ENCODE results near the gene ALDH1L1.

ALDH1L1 gene

GRCh38 chr3:126154391-126155279 lies 25.8 kb downstream of the ALDH1L1 start:
- no peaks in the 10 kb centered on the region for H3K36me3 ChIP-seq (ENCODE audit: insufficient read depth, low read length)
- no peaks in the 10 kb centered on the region for H3K4me1 ChIP-seq (ENCODE audit: insufficient read depth, low read length)
- no peak overlapping the region for H3K9ac ChIP-seq (ENCODE audit: low read depth, low read length)
- 0 out of 2 replicates have a peak, but pooled peaks cover 4% of the 10 kb centered on the region for H3K9me3 ChIP-seq (ENCODE audit: control insufficient read depth, insufficient read depth, low read length)

GRCh38 chr3:126153695-126154360 lies 26.6 kb downstream of the ALDH1L1 start:
- no peaks in the 10 kb centered on the region for H3K36me3 ChIP-seq (ENCODE audit: insufficient read depth, low read length)
- 0 out of 2 replicates have a peak, but pooled peaks cover 4% of the 10 kb centered on the region for H3K9me3 ChIP-seq (ENCODE audit: control insufficient read depth, insufficient read depth, low read length)
- no peak overlapping the region for H3K9ac ChIP-seq (ENCODE audit: low read depth, low read length)
- H3K4me1 ChIP-seq (ENCODE audit: insufficient read depth, low read length) = no peaks in the 10 kb centered on the region

GRCh38 chr3:126152901-126153694 lies 27.3 kb downstream of the ALDH1L1 start:
- Histone ChIP-seq H3K9ac (ENCODE audit: low read depth, low read length) (no peak overlapping the region), H3K4me1 (ENCODE audit: insufficient read depth, low read length) (no peaks in the 10 kb centered on the region), H3K36me3 (ENCODE audit: insufficient read depth, low read length) (no peaks in the 10 kb centered on the region), H3K9me3 (ENCODE audit: control insufficient read depth, insufficient read depth, low read length) (0 out of 2 replicates have a peak, but pooled peaks cover 4% of the 10 kb centered on the region)

GRCh38 chr3:126152458-126152857 lies 27.9 kb downstream of the ALDH1L1 start:
- Histone ChIP-seq H3K36me3 (ENCODE audit: insufficient read depth, low read length) (no peaks in the 10 kb centered on the region), H3K4me1 (ENCODE audit: insufficient read depth, low read length) (no peaks in the 10 kb centered on the region)

GRCh38 chr3:126151562-126152302 lies 28.7 kb downstream of the ALDH1L1 start:
- Histone ChIP-seq H3K4me1 (ENCODE audit: insufficient read depth, low read length) (no peaks in the 10 kb centered on the region), H3K9ac (ENCODE audit: low read depth, low read length) (no peak overlapping the region), H3K9me3 (ENCODE audit: control insufficient read depth, insufficient read depth, low read length) (0 out of 2 replicates have a peak, but pooled peaks cover 3% of the 10 kb centered on the region), H3K36me3 (ENCODE audit: insufficient read depth, low read length) (no peaks in the 10 kb centered on the region)

More at GRCh38 chr3:126152458-126152857, 27.9 kb downstream of the ALDH1L1 start:
- Histone ChIP-seq H3K9me3 (ENCODE audit: control insufficient read depth, insufficient read depth, low read length) (0 out of 2 replicates have a peak, but pooled peaks cover 4% of the 10 kb centered on the region), H3K9ac (ENCODE audit: low read depth, low read length) (no peak overlapping the region)

- Histone ChIP-seq H3K9me3 (ENCODE audit: control insufficient read depth, insufficient read depth, low read length) (no peaks in the 10 kb centered on the region), H3K36me3 (ENCODE audit: insufficient read depth, low read length) (no peaks in the 10 kb centered on the region), H3K4me1 (ENCODE audit: insufficient read depth, low read length) (no peaks in the 10 kb centered on the region), H3K9ac (ENCODE audit: low read depth, low read length) (no peak overlapping the region)
Measured at GRCh38 chr3:126149960-126150515, 30.3 kb downstream of the ALDH1L1 start.

GRCh38 chr3:126149256-126149902 lies 31.0 kb downstream of the ALDH1L1 start:
- Histone ChIP-seq H3K9ac (ENCODE audit: low read depth, low read length) (no peak overlapping the region), H3K36me3 (ENCODE audit: insufficient read depth, low read length) (no peaks in the 10 kb centered on the region), H3K9me3 (ENCODE audit: control insufficient read depth, insufficient read depth, low read length) (no peaks in the 10 kb centered on the region), H3K4me1 (ENCODE audit: insufficient read depth, low read length) (no peaks in the 10 kb centered on the region)

GRCh38 chr3:126147932-126148683 lies 32.3 kb downstream of the ALDH1L1 start:
- Histone ChIP-seq H3K4me1 (ENCODE audit: insufficient read depth, low read length) (no peaks in the 10 kb centered on the region), H3K9ac (ENCODE audit: low read depth, low read length) (no peak overlapping the region), H3K9me3 (ENCODE audit: control insufficient read depth, insufficient read depth, low read length) (no peaks in the 10 kb centered on the region), H3K36me3 (ENCODE audit: insufficient read depth, low read length) (no peaks in the 10 kb centered on the region)

- no peaks in the 10 kb centered on the region for H3K9me3 ChIP-seq (ENCODE audit: control insufficient read depth, insufficient read depth, low read length)
- H3K4me1 ChIP-seq (ENCODE audit: insufficient read depth, low read length) = no peaks in the 10 kb centered on the region
- no peak overlapping the region for H3K9ac ChIP-seq (ENCODE audit: low read depth, low read length)
- no peaks in the 10 kb centered on the region for H3K36me3 ChIP-seq (ENCODE audit: insufficient read depth, low read length)
Measured at GRCh38 chr3:126147147-126147931, 33.0 kb downstream of the ALDH1L1 start.

- no peaks in the 10 kb centered on the region for H3K4me1 ChIP-seq (ENCODE audit: insufficient read depth, low read length)
- H3K9ac ChIP-seq (ENCODE audit: low read depth, low read length) = no peak overlapping the region
- no peaks in the 10 kb centered on the region for H3K9me3 ChIP-seq (ENCODE audit: control insufficient read depth, insufficient read depth, low read length)
- no peaks in the 10 kb centered on the region for H3K36me3 ChIP-seq (ENCODE audit: insufficient read depth, low read length)
Measured at GRCh38 chr3:126146525-126147146, 33.8 kb downstream of the ALDH1L1 start.

GRCh38 chr3:126146034-126146433 lies 34.4 kb downstream of the ALDH1L1 start:
- H3K4me1 ChIP-seq (ENCODE audit: insufficient read depth, low read length) = no peaks in the 10 kb centered on the region
- no peak overlapping the region for H3K9ac ChIP-seq (ENCODE audit: low read depth, low read length)
- no peaks in the 10 kb centered on the region for H3K36me3 ChIP-seq (ENCODE audit: insufficient read depth, low read length)

GRCh38 chr3:126142652-126143051 lies 37.7 kb downstream of the ALDH1L1 start:
- Histone ChIP-seq H3K4me1 (ENCODE audit: insufficient read depth, low read length) (no peaks in the 10 kb centered on the region), H3K9ac (ENCODE audit: low read depth, low read length) (no peak overlapping the region), H3K36me3 (ENCODE audit: insufficient read depth, low read length) (no peaks in the 10 kb centered on the region), H3K9me3 (ENCODE audit: control insufficient read depth, insufficient read depth, low read length) (no peaks in the 10 kb centered on the region)

More at GRCh38 chr3:126146034-126146433, 34.4 kb downstream of the ALDH1L1 start:
- H3K9me3 ChIP-seq (ENCODE audit: control insufficient read depth, insufficient read depth, low read length) = no peaks in the 10 kb centered on the region

All from ES-I3 (cell line).